Epithelial cell of esophagus (primary cell): ENCODE data around the gene ORC4.
A peak's percentile ranks its signal among the peaks of the same experiment; 100 is the strongest.
"Not testable (repeated sequence)": the region's sequence is repeated elsewhere in the genome, so short reads cannot be mapped to it uniquely, and the experiment has no call there.

Experiments used
- DNase-seq: peaks from one replicate; pipeline ENCODE4 v3.0.0; 2010; ENCODE audit warnings: low read depth
- H3K4me3 ChIP-seq: 2 replicates; pipeline ENCODE4 v1.5.1; 2011; ENCODE audit warnings: mild to moderate bottlenecking, low read length, control low read depth
- TF ChIP-seq, protein P1 (sequence below): IDR thresholded peaks from 2 replicates; pipeline ENCODE4 v1.5.1; 2011; ENCODE audit warnings: low read depth, mild to moderate bottlenecking, low read length, control low read depth, inconsistent platforms; ENCODE audit not compliant: insufficient read depth; ENCODE audit errors: missing control alignments

ORC4 gene

DNA sequence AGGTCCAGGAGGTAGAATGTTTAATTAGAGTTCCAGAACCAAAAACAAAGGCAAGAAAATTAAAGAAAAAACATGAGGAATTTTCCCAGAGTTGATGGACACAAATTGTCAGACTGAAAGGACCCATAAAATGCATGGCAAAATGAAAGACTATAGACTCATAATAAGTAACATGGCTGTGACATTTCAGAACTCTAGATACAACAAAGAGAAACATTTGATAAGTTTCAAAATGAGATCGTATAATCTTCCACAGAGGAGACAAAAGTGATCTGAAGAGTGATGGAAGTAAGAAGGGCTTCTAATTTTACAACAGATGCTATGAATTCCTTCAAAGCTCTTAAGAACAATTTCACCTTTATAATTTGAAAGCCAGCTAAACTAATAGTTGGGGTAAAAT lies 20.4 kb downstream of the ORC4 start:
- no peak for DNase-seq
- no peak overlapping the region for H3K4me3 ChIP-seq
- TF ChIP-seq, protein P1, sequence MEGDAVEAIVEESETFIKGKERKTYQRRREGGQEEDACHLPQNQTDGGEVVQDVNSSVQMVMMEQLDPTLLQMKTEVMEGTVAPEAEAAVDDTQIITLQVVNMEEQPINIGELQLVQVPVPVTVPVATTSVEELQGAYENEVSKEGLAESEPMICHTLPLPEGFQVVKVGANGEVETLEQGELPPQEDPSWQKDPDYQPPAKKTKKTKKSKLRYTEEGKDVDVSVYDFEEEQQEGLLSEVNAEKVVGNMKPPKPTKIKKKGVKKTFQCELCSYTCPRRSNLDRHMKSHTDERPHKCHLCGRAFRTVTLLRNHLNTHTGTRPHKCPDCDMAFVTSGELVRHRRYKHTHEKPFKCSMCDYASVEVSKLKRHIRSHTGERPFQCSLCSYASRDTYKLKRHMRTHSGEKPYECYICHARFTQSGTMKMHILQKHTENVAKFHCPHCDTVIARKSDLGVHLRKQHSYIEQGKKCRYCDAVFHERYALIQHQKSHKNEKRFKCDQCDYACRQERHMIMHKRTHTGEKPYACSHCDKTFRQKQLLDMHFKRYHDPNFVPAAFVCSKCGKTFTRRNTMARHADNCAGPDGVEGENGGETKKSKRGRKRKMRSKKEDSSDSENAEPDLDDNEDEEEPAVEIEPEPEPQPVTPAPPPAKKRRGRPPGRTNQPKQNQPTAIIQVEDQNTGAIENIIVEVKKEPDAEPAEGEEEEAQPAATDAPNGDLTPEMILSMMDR, result no peak

DNA sequence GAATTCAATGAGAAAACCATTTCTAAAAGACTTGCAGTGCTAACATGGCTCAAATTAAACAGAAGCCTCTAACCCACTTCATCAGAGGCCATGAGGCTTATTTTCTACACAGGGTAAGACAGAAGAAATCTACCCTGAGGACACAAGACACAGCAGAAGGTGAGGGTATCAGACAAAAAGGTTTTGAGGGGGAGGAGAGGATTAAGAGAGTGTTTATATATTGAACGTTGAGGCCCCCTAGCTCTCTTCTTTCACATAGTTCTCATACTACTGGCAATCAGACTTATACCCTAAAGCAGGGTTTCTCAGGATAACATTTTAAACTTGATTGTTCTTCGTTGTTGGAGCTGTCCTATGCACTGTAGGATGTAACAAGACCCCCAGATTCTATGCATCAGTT lies 21.4 kb downstream of the ORC4 start:
- no peak overlapping the region for H3K4me3 ChIP-seq
- TF ChIP-seq, protein P1, result no peak
- no peak for DNase-seq

DNA sequence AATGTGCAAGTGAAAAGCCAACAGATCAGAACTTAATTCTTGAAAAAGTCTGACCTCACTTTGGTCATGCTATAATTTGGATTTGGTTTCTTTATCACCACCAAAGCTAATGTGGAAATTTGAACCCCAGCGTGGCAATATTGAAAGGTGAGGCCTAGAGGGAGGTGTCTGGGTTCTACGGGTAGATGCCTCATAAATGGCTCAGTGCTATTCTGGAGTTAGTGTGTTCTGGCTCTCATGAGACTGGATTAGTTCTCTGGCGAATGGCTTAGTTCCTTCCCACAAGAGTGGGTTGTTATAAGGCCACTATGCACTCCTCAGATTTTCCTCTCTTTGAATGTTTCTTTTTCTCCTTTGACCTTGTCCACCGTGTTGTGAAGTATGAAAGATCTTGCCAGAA lies 22.3 kb downstream of the ORC4 start:
- no peak overlapping the region for H3K4me3 ChIP-seq
- DNase-seq, result no peak
- TF ChIP-seq, protein P1, result no peak

DNA sequence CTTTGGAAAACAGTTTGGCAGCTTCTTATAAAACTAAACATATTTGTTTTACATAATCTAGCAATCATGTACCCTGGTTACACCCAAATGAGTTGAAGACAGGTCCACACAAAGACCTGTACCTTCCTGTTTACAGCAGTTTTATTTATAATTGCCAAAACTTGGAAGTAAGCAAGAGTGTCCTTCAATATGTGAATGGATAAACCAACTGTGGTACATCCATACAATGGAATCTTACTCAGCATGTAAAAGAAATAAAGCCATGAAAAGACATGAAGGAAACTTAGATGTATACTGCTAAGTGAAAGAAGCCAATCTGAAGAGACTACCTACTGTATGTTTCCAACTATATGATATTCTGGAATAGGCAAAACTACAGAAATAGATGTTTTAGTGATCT lies 23.7 kb downstream of the ORC4 start:
- H3K4me3 ChIP-seq, result no peak overlapping the region
- TF ChIP-seq, protein P1, result no peak
- DNase-seq, result no peak

DNA sequence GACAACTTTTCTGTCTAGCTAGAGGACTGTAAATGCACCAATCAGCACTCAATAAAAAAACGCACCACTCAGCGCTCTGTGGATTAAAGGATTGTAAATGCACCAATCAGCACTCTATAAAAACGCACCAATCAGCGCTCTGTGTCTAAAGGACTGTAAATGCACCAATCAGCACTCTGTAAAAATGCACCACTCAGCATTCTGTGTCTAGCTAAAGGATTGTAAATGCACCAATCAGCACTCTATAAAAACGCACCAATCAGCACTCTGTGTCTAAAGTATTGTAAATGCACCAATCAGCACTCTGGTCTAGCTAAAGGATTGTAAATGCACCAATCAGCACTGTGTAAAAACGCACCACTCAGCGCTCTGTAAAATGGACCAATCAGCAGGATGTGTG lies 25.6 kb downstream of the ORC4 start:
- not testable (repeated sequence) for H3K4me3 ChIP-seq, DNase-seq

DNA sequence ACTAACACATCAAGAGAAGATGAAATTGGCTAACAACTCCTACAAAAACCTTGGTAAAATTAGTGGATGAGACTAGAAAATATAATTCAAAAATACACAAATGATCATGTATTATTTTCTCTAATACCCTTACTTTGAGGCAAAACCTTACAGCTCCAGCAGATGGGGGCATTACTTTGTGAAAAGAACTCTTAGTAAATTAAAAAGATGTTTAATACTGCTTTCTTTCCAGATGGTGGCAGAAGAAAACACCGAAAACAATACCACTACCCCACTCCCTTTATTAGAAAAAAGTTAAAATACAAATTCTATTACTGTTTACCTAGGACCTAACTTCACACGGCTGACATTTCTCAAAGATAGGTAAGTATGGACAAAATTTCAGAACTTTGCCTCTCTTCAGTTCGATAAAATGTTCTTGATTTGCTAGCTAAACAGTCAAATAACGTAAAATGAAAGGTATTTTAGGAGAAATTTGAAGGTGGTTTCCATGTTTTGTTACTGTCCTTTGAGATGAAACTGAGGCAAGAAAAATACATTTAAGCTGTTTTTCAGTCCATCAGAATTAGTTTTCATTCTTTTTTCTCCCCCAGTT lies 30.6 kb downstream of the ORC4 start:
- TF ChIP-seq, protein P1, result peak; percentile 54
- H3K4me3 ChIP-seq, result no peak overlapping the region
- DNase-seq, result peak; percentile 48

DNA sequence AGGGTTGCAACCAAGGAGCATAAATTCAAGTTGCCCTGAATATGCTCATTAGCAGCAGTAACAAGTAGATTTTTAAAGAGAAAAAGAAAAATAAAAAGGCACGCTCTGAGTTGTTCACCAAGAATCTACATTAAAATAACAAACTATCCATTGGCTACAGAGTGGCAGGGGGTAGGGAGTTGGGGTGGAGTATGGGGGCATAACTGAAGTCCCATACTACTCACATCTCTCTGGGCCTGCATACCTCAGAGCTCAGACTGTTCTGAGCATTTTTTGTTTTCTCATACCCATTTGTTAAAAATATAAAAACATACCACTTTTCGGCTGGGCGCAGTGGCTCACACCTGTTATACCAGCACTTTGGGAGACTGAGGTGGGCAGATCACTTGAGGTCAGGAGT lies 31.4 kb downstream of the ORC4 start:
- TF ChIP-seq, protein P1, result no peak
- no peak for DNase-seq
- no peak overlapping the region for H3K4me3 ChIP-seq

DNA sequence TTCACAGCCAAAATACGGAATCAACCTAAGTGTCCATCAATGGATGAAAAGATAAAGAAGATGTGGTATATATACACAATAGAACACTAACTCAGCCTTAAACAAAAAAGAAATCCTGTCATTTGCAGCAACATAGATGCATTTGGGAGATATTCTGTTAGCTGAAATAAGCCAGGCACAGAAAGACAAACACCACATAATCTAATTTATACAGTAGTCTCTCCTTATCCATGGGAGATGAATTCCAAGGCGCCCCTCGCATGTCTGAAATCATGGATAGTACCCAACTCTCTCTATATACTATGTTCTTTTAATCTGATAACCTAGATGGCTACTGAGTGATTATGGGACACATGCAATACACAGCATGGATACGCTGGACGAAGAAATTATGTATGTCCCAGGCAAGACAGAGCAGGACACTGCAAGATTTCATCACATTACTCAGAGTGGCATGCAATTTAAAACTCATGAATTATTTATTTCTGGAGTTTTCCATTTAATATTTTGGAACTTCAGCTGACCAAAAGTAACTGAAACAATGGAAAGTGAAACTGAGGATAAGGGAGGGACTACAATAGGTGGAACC lies 39.5 kb downstream of the ORC4 start:
- DNase-seq, result no peak
- H3K4me3 ChIP-seq, result no peak overlapping the region
- TF ChIP-seq, protein P1, result no peak
